Fibroblast of pulmonary artery (primary cell): ENCODE measurements around the gene APOOL.
A peak's percentile ranks its signal among the peaks of the same experiment; 100 is the strongest.
"Not testable (repeated sequence)": the region's sequence is repeated elsewhere in the genome, so short reads cannot be mapped to it uniquely, and the experiment has no call there.

ENCODE experiments used
- DNase-seq: peaks from one replicate; pipeline ENCODE4 v3.0.0-alpha.2; 2010; ENCODE audit warnings: low read depth
- H3K4me3 ChIP-seq: replicated peaks from 2 replicates; pipeline ENCODE4 v1.5.1; 2011; ENCODE audit warnings: low read depth, mild to moderate bottlenecking, control low read depth, low read length, moderate library complexity
- CTCF ChIP-seq: IDR thresholded peaks from 2 replicates; pipeline ENCODE4 v1.5.1; 2011; ENCODE audit warnings: mild to moderate bottlenecking, control low read depth, low read length, inconsistent platforms; ENCODE audit errors: missing control alignments

Gene APOOL

DNA sequence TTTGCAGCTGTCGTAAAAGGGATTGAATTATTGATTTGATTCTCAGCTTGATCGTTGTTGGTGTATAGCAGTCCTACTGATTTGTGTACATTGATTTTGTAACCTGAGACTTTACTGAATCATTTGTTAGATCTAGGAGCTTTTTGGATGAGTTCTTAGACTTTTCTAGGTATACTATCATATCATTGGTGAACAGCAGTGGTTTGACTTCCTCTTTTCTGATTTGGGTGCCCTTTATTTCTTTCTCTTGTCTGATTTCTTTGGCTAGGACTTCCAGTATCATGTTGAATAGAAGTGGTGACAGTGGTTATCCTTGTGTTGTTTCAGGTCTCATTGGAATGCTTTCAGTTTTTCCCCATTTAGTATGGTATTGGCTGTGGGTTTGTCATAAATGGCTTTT is 8.4 kb downstream of the APOOL start:
- no peak for DNase-seq
- no peak for TF ChIP-seq CTCF
- H3K4me3 ChIP-seq: no peak overlapping the region

- DNase-seq, H3K4me3 ChIP-seq: not testable (repeated sequence)
These were observed 11.7 kb downstream of the APOOL start for GRCh38 chrX:85015351-85015750.

GRCh38 chrX:85017721-85018120 is 14.0 kb downstream of the APOOL start:
- H3K4me3 ChIP-seq: no peak overlapping the region

DNA sequence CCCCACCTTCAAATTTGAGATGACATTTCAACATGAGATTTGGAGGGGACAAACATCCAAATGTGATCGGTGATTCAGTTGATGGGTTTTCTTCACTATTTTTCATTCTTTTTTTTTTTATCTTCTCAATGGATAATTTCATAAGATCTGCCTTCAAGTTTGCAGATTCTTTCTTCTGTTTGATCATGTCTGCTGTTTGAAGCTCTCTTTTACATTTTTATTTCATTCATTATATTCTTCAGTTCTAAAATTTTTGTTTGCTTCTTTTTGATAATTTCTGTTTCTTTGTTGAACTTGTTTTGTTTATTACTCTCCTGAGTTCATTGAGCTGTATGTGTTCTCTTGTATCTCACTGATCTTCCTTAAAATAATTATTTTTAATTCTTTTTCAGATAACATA is 14.8 kb downstream of the APOOL start:
- no peak for DNase-seq
- no peak for TF ChIP-seq CTCF
- no peak overlapping the region for H3K4me3 ChIP-seq

More at GRCh38 chrX:85017721-85018120, 14.0 kb downstream of the APOOL start:
- TF ChIP-seq CTCF: no peak
- peak; percentile 26 for DNase-seq

DNA sequence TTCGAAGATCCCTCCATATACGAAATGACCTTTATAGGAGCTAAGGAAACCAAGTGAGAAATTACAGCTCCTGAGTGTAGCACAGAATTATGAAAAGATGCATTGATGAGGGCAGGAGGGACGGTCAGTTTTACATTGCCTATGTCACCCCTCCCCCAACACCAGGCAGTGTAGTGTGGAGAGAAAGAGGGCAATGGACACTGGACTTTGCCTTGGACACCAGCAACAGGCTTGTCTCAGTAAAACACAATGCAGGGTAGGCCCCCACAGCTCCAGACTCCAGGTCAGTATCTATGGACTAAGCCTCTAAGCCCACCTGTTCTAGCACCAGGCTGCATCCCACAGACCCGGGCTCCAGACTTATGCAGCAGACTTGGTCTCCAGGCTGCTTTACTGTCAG is 16.5 kb downstream of the APOOL start:
- no peak for TF ChIP-seq CTCF
- no peak overlapping the region for H3K4me3 ChIP-seq
- DNase-seq: no peak

DNA sequence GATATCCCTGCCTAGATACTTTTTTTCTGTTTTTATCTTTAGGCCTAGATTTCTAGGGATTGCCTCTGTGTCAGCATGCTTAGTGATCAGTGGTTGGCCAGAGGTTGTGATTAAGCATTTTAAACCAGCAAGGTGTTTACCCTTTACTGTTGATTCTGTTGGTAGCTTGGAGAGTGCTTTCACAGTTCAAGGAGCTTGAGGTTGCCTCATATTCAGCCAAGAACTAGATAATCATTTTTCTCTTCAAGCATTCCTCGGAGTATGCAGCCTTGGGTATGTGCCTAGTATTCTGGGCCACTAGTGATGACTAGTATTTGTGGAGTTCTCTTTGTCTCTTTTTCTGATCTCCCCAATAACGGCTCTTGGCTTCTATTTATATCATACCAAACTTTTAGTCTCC is 20.4 kb downstream of the APOOL start:
- TF ChIP-seq CTCF: no peak
- H3K4me3 ChIP-seq: no peak overlapping the region
- DNase-seq: peak; percentile 8

DNA sequence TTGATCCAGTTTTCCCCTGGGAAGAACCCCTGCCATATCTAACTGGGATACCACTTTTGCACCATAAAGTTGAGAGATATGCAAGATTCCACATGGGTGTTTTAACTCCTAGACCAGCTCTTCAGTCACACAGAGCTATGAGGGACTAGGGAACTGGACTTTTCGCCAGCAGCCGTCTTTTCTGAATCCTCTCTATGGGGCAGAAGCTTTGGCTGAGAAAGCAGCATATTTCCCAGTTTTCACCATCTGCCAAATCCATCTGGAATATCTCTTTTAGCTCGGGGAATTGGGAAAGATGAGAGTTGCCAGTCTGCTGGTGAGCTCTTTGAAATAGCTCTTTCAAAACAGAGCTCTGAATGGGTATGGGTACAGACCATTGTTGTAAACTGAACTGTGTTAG is 20.9 kb downstream of the APOOL start:
- TF ChIP-seq CTCF: no peak
- DNase-seq: no peak
- no peak overlapping the region for H3K4me3 ChIP-seq

GRCh38 chrX:85026170-85026569 is 22.5 kb downstream of the APOOL start:
- no peak overlapping the region for H3K4me3 ChIP-seq
- no peak for DNase-seq
- no peak for TF ChIP-seq CTCF
